Measurements from ENCODE around the gene PGLYRP4.

Gene PGLYRP4

GRCh38 chr1:153288634-153289275 is 59.9 kb downstream of the PGLYRP4 start:
- no peak for DNase-seq (ENCODE audit: low read depth)

Measured in stimulated activated CD8-positive, alpha-beta memory T cell treated with anti-CD3 and anti-CD28 coated beads, Interleukin-7, amount 100 ng/mL, for 24 hours (primary cell).